ENCODE measurements around the gene STAC2.
"Not testable (repeated sequence)": the region's sequence is repeated elsewhere in the genome, so short reads cannot be mapped to it uniquely, and the experiment has no call there.

Gene STAC2

DNA sequence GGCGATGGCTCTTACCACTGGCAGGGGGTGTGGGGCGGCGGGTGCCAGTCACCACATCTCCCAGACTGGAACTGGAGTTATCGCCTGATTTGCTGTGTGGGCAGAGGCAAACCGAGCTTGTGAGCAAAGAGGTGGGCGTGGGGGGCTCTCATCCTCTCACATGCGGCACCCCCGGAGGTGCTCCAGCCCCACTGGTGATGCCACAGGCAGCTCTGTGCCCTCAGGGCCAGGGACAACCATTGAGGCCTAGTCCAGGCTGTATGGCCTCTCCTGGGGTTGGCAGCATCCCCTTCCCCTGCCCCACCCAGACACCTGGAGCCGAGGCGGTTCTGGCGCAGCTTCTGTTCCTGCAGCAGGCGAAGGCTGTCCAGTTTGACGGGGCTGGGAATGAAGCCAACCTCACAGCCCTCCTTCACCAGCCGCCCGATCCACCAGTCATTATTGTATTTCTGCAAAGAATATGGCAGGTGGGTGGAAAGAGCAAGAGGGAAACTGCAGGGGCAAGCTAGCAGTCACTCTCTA lies 39.2 kb downstream of the STAC2 start:
- no peak for DNase-seq

DNA sequence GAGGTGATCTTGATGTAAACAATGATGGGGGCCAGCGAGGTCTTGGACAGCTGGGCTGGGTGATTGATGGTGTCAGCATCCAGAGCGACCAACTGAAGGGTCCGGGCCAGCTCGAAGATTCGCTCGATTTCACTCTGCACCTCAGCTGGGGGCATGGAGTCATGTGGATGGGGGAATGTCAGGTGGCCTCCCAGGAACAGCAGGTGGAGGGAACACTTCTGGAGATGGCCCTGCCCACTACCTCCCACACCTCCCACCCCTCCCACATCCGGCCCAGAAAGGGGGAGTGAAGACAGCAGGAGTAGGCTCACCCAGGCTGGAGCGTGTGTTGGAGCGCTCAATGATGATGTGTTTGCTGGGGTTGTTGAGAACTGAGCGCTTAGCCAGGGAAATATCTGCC lies 42.0 kb downstream of the STAC2 start:
- no peak for DNase-seq

DNA sequence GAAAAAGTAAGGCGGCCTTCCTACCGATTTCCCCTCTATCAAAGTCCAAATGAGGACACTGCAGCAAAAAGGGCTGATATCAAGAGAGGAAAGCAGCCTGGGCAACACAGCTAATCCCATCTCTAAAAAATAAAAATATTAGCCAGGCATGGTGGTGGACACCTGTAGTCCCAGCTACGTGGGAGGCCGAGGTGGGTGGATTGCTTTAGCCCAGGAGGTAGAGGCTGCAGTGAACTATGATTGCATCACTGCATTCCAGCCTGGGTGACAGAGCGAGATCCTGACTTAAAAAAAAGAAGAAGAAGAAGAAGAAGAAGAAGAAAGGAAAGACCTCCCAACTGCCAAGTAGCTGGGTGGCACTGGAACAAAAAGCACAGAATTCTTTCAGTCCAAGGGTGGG lies 42.7 kb downstream of the STAC2 start:
- no peak for DNase-seq

DNA sequence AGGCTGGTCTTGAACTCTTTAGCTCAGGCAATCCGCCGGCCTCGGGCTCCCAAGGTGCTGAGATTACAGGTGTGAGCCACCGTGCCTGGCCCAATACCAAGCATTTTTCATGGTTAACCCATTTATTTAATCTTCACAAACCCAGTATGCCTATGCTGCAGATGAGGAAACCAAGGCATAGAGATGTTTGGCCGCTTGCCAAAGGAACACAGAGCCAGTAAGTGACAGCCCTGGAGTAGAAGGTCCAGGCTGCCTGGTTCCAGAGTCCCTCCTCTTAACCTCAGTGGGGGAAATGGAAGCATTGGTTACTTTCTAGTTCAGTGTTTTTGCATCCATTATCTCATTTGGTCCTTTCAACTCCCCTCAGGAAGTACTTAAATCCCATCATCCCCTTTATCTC lies 44.4 kb downstream of the STAC2 start:
- no peak for DNase-seq

DNA sequence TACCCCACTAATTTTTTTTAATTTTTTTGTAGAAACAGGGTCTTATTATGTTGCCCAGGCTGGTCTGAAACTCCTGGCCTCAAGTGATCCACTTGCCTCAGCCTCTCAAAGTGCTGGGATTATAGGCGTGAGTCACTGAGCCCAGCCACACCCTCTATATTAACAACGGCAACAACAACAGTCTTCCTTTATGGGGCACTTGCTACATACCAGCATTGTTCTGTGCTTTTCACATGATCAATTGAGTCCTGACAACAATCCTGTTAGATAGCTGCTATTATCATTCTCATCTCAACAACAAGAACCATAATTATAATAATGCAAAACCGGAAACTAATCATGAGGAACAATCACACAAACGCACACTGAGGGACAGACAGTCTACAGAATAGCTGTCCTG lies 47.2 kb downstream of the STAC2 start:
- no peak for DNase-seq

DNA sequence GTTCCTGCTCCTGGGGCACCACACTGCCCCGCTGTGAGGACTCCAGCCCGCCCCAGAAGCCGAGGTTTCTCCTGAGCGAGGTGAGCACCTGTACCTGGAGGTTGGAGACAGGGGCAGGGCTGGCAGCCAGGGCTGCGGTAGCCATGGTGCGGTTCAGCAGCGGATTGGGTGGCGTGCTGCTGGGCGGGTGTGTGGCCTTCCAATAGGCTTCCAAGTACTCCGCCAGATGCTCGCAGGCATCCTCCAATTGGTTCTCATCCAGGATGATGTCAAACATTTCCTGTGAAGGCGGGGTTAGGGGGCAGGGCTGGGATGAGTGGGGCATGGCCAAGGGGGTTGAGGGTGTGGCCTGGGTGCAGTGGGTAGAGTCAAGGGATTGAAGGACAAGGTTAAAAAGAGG lies 48.5 kb downstream of the STAC2 start:
- peak; percentile 42 for DNase-seq

DNA sequence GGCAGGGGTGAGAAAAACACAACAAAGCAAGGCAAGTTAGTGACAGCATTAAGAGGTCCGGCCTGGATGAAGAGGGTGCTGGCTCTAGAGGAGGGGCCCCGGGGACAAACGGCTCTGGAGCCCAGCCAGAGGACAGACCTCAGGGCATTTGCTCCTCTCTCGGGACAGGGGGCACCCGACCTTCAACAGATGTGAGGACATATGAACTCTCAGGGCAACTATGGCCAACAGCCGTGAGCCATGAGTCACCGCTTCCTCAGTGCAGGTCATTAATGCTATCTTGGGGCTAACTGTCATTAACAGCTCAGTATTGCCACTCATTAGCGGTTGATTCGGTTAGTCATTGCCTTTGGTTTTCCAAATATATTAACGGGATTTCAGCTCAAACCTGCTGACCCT lies 50.1 kb downstream of the STAC2 start:
- DNase-seq = no peak

DNA sequence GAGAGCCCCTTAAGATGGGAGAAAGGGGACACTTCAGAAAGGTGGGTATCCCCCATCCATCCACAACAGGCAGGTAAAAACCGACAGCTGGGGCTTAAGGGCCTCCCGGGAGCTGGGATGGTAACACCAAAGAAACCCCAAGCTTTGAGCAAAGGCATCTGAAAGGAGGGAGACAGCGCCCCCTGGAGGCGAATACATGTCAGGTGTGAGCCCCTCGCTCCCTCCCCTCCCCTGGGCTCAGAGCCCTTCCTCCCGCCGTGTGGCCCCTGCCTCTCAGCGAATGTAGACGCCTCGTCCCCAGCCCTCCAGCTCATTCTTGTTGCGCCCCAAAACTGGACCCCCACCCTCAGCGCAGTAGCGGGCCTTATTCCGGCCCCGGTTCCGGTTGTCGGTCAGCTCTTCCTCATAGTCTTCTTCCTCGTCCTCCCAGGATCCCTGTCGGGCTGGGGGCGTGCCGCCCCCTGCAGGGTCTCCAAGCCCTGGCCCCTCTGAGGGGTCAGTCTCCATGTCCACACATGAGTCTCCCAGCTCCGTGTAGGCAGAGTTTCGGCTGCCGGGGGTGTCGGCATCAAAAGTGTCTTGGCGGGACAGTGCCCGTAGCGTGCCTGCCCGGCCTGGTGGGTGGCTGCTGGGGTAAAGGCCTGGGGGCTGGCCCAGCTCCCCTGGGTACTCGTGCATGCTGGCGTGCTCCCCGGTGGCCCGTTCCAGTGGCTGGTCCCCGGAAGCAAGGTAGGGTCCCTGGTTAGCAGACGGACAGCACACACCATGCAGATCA lies 50.6 kb downstream of the STAC2 start:
- DNase-seq = peak; percentile 66

DNA sequence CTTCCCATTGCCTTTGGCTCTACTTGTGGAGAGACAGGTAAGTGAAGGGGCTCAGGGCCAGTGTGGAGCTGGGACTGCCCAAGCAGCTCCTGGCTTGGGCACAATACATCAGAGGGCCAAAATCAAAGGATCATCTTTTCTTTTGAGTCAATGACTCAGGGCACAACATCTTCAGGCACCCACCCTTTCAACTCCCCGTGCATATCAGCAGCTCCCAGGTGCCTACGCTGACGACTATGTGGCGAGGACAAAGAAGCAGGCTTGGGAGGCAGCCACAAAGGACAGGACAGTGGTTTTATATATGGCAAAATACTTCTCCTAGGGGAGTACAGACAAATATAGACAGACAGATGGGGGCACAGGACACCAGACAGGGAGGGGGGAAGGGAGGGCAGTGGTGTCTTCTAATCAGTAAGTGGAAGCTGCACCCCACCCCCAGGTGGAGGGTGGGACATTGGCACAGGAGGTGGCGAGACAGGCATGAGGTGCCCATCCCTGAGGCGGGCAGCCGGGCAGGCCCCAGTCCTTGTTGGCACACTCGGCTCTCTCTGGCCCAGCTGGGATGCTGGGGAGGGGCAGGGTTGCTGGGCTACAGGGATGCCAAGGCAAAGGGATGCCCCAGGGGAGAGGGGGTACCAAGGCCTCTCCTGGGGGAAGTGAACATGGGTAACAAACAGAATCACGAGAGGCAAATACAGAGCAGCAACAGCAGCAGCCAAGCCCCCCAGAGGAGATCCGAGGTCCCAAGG lies 52.0 kb downstream of the STAC2 start:
- DNase-seq = no peak

DNA sequence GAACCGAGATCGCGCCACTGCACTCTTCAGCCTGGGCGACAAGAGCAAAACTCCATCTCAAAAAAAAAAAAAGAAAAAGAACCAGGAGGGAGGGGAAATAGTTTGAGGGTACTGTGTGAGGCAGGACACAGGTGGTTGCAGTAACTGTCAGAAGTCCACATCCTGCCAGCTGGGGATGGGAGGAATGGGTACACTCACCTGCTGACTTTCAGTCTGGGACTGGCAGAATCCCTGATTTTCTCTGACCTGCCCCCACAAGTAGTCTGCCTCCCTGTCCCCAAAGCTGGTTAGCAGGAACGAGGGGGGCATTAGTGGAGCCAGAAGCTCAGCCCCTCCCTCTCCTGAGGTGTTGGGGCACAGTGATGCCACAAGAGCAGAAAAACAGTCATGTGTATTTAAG lies 52.7 kb downstream of the STAC2 start:
- DNase-seq = no peak

DNA sequence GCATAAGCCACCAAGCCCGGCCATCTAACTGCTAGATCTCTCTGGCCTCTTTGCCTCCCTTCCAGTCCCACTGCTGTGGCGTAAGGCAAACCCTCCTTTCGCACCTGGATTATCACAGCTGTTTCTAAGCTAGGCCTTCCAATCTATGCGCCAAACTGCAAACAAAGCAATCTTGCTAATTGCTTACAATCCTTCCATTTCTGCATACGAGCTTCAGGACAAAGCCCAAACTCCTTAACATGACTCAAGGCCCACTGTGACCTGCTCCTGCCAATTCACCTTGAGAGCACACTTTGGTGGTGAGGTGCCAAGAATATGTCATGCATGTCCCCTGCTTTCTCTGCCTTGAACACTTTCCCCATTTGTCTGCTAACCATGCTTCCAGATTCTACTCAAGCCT lies 53.8 kb downstream of the STAC2 start:
- DNase-seq = no peak

DNA sequence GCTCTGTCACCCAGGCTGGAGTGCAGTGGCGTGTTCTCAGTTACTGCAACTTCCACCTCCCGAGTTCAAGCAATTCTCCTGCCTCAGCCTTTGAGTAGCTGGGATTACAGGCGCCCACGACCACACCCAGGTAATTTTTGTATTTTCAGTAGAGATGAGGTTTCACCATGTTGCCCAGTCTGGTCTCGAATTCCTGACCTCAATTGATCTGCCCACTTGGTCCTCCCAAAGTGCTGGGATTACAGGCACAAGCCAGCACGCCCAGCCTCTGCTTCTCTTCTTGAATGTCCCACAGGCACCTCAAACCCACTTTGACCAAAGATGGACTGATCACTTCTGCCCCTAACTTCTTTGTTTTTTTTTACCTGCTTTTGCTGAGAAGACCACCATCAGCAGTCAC lies 55.2 kb downstream of the STAC2 start:
- no peak for DNase-seq

DNA sequence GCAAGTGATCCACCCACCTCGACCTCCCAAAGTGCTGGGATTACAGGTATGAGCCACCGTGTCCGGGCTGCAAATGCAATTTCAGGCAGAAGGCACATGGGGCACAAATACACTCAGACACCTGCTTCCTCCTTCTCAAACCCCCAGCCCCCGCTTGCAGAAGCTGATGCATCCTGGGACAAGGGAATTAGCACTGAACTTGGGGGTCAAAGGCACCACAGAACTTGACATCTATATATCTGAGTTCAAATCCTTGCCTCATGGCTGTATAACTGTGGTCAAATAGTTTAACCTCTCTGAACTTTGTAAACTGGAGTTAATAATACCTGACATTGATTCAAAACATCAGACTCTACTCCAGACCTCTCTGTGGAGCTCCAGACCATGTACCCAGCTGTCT lies 55.6 kb downstream of the STAC2 start:
- no peak for DNase-seq

DNA sequence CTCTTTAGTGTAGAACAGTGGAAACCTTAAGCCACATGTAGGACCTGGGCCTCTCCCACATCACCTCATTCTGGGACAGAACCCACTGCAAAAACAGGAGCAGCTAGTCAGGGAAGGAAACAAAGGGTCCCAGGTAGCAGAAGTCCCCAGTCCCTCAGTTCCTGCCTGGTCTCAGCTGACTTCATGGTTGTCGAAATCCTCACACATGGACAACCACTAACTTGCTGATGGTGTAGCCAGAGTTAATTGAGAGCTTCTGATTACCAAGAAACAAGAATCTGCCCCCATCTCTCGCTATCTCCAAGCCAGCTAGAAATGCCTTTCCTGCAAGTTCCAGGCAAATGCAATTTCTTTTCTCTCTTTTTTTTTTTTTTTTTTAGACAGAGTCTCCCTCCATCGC lies 56.2 kb downstream of the STAC2 start:
- DNase-seq = no peak

DNA sequence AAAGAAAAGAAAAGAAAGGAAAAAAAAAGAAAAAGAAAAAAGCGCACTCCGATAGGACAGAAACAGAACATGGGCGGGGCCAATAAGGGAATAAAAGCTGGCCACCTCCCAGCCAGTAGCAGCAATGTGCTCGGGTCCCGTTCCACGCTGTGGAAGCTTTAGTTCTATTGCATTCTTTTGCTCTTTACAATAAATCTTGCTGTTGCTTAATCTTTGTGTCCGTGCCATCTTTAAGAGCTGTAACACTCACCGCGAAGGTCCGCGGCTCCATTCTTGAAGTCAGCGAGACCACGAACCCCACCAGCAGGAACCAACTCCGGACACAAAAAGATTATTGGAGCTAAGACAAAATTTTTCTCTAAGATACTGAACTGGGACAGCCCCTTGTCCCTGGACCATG lies 56.6 kb downstream of the STAC2 start:
- DNase-seq = no peak

DNA sequence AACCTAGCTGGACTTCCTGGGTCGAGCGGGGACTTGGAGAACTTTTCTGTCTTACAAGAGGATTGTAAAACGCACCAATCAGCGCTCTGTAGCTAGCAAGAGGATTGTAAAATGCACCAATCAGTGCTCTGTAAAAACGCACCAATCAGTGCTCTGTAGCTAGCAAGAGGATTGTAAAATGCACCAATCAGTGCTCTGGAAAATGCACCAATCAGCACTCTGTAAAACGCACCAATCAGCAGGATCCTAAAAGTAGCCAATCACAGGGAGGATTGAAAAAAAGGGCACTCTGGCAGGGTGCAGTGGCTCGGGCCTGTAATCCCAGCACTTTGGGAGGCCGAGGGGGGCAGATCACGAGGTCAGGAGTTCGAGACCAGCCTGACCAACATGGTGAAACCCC lies 57.2 kb downstream of the STAC2 start:
- DNase-seq = not testable (repeated sequence)

DNA sequence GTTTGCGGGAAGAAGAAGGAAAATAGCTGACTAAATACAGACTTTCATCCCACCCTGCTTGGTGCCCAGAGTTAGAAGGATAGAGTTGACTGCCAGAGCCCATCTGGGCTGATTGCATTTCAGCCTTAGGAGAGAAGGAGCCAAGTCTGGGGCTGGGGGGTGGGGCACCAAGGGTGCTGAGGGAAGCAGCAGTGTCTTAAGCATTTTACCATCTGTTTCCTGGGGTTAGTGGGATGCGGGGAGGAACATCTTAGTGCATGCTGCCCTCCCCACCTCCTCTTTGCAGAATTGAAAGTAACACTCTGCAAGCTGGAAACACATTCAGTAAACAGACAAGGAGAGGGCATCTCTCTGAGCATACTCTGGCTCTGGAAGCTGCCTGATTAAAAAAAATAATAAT lies 58.3 kb downstream of the STAC2 start:
- DNase-seq = no peak

DNA sequence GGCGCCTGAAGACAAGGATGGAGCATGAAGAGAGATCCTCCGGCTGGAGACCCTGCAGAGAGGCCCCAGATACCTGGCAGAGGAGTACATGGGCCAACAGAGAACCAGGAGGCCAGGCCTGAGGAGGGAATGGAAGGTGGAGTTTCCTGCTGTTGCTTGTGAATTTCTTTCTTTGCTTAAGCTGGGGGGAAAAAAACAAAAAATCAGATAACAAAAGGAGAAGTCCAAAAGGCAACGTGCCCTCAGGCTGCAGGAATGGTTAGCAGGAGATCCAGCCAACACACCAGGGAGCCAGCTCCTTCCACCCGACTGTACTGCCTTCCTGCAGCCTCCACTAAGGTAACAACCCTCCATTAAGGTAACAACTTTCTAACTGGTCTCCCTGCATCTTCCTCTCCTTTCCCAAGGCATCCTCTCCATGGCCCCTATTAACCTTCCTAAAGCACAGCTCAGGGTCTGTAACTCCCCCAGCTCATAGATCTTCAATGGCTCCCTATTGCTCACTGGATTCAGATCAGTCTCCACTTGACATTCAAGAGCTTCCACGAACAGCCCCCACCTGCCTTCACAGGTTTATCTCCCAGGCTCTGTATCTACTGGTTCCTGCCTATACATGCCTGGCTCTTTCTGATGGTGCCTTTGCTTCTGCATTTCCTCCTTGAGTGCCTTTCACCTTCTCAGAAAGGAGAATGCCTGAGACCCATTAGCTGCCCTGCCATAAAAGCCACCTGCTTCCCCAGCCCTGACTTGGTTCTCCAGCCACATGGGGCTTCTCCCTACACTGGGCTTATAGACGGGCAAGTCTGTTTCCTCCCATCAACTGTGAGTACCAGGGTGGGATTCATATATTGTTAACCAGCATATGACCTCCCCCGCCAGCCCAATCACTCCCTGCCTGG lies 59.1 kb downstream of the STAC2 start:
- no peak for DNase-seq

DNA sequence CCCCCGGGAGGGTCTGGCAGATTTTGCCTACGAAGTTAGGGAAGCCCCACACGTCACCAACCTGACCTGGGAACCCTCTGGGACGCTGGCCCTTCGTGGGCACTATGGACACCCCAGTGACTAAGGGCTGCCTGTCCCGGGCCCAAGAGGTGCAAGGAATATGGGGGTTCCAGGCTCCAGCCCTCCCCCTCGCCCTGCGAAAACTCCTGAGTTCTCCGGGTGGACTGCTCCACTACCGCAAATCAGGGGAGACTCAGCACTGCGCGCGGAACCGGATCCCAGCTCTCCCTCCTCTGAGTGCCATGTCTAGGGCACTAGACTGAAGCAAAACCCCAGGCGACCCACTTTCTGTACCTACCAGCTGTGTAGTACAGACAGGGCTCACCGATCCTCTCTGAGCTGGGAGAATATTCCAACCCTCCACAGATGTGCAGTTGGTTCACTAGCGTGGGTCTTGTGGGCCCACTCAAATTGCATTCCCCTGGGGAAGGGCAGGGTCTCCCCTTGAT lies 59.9 kb downstream of the STAC2 start, which contains the start of gene ARL5C:
Gene ARL5C, minus strand, starts transcription at position 321 of the 509 bp plus-strand sequence. CDS start 401 bp downstream, outside the sequence.
- DNase-seq = no peak

DNA sequence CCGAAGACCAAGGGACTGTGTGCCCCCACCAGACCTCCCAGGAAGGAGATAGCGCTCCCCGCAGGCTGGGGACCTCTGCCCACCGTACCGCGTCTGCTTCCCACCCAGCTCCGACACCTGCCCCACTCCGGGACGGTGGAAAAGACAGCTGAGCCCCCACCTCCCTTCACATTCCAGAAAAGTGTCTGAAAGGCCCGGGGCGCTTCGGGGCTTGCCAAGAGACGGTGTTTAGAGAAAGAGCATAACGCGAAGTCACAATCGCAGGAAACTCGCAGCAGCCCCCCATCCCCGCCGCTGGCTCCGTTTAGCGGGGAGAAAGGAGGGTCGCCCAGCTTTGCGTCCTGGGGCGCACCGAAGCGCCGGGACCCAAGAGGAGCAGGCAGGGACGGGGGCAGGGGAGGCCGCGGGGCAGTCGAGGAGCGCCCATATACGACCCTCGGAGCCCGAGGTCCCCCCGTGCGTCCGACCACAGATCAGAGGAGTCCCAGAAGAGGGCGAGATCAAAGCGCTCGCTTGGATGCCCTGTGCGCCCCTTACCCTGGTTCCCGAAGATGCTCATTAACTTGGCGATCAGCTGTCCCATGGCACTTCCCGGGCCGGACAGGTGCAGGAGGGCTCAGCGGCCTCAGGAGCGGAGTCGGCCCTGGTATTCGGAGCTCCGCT lies 60.4 kb downstream of the STAC2 start:
- DNase-seq = no peak

DNA sequence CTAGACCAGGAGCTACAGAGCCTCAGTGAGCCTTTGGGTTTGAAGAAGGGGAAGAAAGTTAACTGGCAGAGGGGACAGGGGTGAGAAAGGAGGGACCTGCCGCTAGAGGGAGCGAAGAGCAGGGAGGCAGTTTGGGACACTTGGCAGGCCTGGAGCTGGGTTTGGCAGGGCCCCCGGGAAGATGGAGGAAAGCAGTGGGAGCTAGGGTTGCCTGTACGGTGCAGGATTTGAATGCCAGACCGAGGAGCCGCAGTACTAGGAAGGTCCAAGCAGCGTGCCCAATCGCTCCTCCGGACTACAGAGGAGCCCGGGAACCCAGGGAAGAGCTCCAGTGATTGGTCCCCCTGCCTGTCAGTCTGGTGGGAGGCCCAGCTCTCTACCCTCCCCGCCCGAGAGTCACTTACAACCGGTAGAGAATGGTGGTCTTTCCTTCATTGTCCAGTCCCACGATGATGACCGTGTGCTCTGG lies 61.0 kb downstream of the STAC2 start:
- DNase-seq = peak; percentile 96

DNA sequence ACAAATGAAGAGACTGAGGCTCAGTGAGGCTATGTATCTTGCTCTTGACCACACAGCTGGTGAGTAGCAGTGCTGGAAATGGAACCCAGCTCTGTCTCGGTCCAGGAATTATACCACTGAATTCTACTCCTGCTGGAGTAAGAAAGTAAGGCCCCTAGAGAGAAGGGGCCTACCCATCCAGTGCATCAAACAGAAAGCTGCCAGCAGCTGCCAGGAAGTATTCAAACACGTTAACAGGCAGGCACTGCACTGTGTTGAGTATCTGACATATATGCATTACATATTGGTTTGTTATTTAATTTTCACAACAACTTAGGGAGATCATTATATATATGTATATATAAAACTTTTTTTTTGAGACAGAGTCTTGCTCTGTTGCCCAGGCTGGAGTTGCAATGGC lies 63.8 kb downstream of the STAC2 start:
- DNase-seq = no peak

Measured in fibroblast of skin of right biceps (primary cell).